Rectal smooth muscle tissue (tissue), 1 donor: Measurements from ENCODE around the gene KLK10.

Experiments used
- H3K27ac ChIP-seq: one replicate; pipeline ENCODE4 v1.7.0; 2013; ENCODE audit warnings: low read depth, low read length, inconsistent platforms
- H3K27me3 ChIP-seq: one replicate; pipeline ENCODE4 v1.7.0; 2013; ENCODE audit warnings: low read length; ENCODE audit not compliant: control insufficient read depth, insufficient read depth
- H3K36me3 ChIP-seq: one replicate; pipeline ENCODE4 v1.7.0; 2013; ENCODE audit warnings: low read length; ENCODE audit not compliant: control insufficient read depth, insufficient read depth
- H3K4me1 ChIP-seq: one replicate; pipeline ENCODE4 v1.7.0; 2013; ENCODE audit warnings: low read length; ENCODE audit not compliant: control insufficient read depth, insufficient read depth
- H3K4me3 ChIP-seq: one replicate; pipeline ENCODE4 v1.7.0; 2013; ENCODE audit warnings: low read length
- H3K9ac ChIP-seq: one replicate; pipeline ENCODE4 v1.7.0; 2013; ENCODE audit warnings: low read length

The KLK10 gene

GRCh38 chr19:50969413-50969760, 50.1 kb downstream of the KLK10 start, which contains the start of gene KLK6:
Gene KLK6 (minus strand): TSS chr19:50969591. CDS start chr19:50968104, 1,487 bp downstream.
- Histone ChIP-seq H3K9ac (no peak within 1 kb of the TSS), H3K27me3 (no peaks in the 10 kb centered on the region), H3K4me3 (no peak within 1 kb of the TSS), H3K36me3 (no peaks in the 10 kb centered on the region), H3K4me1 (no peaks in the 10 kb centered on the region), H3K27ac (no peak within 1 kb of the TSS)

- no peak overlapping the region for H3K9ac ChIP-seq
- H3K4me1 ChIP-seq, result no peaks in the 10 kb centered on the region
- H3K36me3 ChIP-seq, result no peaks in the 10 kb centered on the region
- H3K27ac ChIP-seq, result no peak overlapping the region
- H3K4me3 ChIP-seq, result no peak overlapping the region
- H3K27me3 ChIP-seq, result no peaks in the 10 kb centered on the region
These were observed 50.6 kb downstream of the KLK10 start for GRCh38 chr19:50968716-50969412.

GRCh38 chr19:50967929-50968715, 51.4 kb downstream of the KLK10 start:
- no peaks in the 10 kb centered on the region for H3K27me3 ChIP-seq
- H3K27ac ChIP-seq, result no peak overlapping the region
- no peaks in the 10 kb centered on the region for H3K36me3 ChIP-seq
- H3K4me3 ChIP-seq, result no peak overlapping the region
- H3K4me1 ChIP-seq, result no peaks in the 10 kb centered on the region
- H3K9ac ChIP-seq, result no peak overlapping the region

- Histone ChIP-seq H3K9ac (no peak overlapping the region), H3K36me3 (no peaks in the 10 kb centered on the region), H3K27me3 (no peaks in the 10 kb centered on the region), H3K4me3 (no peak overlapping the region), H3K27ac (no peak overlapping the region), H3K4me1 (no peaks in the 10 kb centered on the region)
These were observed 55.2 kb downstream of the KLK10 start for GRCh38 chr19:50964266-50964665.

- H3K36me3 ChIP-seq, result no peaks in the 10 kb centered on the region
- no peaks in the 10 kb centered on the region for H3K4me1 ChIP-seq
- H3K27me3 ChIP-seq, result no peaks in the 10 kb centered on the region
- H3K27ac ChIP-seq, result no peak overlapping the region
- H3K4me3 ChIP-seq, result no peak overlapping the region
- no peak overlapping the region for H3K9ac ChIP-seq
These were observed 56.1 kb downstream of the KLK10 start for GRCh38 chr19:50963381-50963780.
